Brain pericyte (primary cell): Measurements from ENCODE around the gene EEF1A2.

Experiments used
- DNase-seq: peaks from one replicate; pipeline ENCODE4 v3.0.0-alpha.2; 2012; ENCODE audit warnings: low read depth, low spot score

The EEF1A2 gene

DNA sequence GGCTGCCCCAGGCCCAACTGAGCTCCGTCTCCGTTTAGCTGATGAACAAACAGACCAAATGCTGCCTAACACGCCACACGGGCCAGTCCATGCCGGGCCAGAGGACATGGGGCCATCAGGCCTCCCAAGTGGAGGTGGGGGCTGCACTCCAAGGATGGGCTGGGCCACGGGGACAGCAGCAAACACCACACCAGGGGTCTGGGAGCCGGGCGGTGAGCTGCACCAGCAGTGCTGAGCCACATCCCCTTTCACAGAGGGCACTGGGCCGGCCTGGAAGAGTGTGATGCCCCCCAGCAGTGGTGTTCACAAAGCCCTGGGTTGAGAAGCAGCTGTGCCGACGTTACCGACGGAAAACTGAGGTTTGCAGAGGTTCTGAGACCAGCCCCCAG lies 29.2 kb downstream of the EEF1A2 start:
- DNase-seq, result no peak

DNA sequence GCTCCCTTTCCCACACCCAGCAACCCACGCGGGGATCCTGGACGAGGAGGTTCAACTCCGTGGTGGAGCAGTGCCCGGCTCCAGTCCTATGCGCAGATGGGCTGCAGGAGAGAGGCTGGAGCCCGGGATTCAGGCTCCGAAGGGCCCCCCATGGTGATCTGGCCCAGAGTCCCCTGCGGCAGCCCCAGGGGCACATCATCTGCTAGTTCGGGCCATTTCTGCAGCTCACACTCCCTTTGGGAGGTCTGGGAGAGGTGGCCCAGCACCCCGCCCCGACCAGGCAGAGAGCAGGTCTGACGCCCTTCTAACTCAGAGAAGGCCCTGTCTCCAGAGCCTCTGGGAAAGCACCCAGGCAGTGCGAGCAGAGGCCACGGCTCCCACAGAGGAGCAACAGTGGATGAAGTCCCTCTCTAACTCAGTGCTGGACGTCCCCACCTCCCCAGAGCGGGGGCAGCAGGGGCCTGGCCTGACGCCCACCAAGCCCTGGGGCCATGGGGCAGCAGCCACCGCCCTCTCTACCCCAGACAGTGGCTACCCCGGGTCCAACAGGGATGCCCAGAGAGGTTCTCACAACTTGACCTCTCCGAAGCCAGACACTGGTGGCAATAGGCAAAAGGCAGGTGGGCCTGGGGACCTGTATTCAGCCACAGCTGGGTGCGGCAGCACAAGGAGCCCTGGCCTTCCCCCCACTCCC lies 29.7 kb downstream of the EEF1A2 start:
- no peak for DNase-seq

DNA sequence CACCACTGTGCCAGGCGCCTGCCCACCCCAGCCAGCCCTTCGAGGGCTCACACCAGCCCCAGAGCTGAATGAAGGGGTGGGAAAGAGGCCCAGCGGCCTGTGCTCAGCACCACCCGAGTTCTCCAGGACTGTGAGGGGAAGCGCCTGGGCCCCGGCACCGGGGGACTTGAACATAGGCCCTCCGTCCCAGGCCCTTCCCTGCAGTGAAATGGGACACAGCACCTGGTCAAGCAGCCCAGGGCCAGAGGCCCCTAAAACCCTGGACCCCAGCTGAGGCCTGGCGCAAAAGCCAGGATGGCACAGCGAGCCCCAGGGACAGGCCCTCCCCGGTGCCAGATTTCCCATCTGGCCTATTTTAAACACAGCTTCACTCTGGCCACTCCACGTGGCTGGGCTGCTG lies 30.5 kb downstream of the EEF1A2 start:
- no peak for DNase-seq

DNA sequence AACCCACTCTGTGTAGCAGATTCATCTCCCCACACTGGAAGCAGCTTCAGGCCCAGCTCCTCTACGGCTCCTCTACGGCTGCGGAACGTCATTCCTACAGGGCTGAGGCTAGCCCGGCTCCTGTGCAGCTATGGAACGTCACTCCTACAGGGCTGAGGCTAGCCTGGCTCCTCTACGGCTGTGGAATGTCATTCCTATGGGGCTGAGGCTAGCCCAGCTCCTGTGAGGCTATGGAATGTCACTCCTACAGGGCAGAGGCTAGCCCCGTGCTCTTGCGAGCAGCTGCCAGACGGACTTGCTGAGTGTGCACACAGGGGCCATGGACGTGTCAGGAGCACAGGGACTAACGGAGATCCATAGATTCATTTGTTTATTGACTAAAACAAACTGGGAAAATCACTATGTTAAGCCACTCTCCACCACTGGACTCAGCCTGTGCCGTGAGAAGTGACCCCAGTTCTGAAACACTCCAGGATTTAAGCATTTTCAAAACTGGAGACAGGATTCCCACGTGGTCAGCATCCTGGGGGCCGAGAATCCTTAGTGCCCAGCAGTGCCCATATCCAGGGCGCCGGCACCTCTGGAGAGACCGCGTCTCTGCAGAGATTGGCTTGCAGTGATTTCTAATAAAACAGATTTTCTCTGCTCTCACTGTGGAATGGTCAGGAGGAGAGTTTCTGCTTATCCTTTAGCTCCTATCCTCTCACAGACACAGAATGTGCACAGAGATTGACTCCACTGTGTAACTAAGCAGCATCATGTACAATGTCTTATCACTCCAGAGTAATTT lies 31.4 kb downstream of the EEF1A2 start:
- DNase-seq, result no peak

DNA sequence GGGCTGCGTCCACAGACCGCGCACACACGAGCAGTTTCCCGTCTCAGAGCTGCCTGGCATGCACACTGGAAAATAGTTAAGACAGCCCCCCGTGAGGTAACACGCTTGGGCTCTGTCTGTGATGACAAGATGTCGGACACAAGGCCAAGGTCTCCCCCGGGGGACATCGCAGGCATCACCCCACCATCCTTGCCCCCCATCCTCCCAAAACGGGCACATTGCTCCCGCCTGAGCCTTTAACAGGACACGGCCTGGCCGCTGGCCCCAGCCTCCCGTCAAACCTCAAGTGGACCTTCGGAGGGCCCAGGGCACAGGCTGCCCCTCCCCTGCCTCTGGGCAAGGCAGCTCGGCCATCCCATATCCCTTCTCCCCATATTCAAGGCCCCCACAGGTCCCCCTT lies 32.0 kb downstream of the EEF1A2 start:
- DNase-seq, result no peak

DNA sequence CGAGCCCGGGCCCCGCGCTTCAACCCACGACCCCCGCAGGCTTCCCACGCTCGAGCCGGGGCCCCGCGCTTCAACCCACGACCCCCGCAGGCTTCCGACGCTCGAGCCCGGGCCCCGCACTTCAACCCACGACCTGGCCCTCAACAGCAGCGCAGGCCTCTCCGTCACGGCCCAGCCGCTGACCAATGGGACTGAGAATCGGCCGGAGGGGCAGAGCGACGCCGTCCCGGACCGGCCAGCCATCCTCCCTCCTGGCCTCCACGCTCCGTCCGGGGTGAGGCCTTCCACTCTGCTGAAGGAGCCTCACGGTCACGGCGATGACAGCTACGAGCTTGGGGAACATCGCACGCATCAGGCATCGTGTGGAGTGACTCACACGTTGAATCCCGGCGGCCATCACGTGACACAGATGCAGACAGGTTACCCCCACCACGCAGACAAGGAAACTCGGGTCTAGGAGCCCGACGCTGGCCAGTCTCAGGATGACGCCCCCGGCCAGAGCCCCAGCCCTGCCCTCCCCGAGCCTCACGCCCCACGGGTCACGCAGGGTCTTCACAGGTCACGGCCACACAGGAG lies 32.5 kb downstream of the EEF1A2 start:
- DNase-seq, result no peak

DNA sequence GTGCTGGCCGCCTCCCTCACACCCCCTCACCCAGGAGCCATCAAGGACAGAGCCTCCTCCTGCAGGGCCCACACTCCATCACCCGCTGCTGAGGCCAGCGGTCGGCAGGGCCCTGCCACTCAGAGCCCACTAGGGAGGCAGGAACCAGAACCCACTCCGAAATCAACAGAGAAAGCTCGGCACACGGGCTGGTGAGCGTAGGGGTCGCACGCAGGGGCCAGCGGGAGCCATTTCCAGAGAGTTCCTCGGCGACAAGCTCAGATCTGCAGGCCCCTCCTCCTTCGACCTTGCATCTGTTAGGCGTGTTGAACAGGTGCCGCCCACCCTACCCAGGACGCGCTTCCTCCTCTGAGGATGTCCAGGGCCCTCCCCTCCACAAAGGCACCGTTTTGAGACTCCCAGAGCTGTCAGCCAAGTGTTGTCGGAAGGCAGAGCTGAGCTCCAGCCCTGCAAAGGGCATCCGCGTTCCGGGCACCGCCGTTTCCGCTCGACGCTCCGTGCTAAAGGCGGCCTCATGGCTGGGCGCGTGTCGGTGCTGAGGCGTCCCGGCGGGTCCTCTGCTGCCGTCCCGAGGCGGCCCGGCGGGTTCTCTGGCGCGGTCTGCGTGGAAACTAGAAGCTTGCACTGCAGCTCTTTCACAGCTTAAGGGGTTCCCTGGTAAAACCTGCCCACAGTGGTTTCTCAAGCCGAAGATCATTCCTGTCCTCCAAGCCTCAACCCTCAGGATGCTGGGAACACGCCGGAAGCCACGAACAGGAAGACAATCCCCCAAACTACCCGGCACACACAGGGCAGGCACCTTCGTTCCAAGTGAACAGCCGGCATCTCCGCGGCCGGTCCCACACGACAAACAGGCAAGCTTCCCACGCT lies 33.3 kb downstream of the EEF1A2 start:
- no peak for DNase-seq

DNA sequence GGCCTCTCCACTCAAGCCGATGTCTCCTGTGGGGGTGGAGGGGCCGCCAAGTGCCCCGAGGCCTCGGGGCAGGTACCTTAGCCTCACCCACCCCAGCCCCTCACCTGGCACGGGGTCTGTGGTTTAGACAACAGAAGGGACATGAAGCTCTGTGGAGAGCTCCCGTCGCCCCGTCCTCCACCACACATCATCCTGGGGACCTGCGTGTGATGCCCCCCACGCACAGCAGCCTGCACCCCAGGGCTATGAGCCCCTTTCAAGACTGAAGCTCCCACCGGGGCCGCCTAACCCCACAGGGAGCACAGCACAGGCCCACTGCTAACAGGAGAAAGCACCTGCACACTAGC lies 34.6 kb downstream of the EEF1A2 start:
- DNase-seq, result no peak

DNA sequence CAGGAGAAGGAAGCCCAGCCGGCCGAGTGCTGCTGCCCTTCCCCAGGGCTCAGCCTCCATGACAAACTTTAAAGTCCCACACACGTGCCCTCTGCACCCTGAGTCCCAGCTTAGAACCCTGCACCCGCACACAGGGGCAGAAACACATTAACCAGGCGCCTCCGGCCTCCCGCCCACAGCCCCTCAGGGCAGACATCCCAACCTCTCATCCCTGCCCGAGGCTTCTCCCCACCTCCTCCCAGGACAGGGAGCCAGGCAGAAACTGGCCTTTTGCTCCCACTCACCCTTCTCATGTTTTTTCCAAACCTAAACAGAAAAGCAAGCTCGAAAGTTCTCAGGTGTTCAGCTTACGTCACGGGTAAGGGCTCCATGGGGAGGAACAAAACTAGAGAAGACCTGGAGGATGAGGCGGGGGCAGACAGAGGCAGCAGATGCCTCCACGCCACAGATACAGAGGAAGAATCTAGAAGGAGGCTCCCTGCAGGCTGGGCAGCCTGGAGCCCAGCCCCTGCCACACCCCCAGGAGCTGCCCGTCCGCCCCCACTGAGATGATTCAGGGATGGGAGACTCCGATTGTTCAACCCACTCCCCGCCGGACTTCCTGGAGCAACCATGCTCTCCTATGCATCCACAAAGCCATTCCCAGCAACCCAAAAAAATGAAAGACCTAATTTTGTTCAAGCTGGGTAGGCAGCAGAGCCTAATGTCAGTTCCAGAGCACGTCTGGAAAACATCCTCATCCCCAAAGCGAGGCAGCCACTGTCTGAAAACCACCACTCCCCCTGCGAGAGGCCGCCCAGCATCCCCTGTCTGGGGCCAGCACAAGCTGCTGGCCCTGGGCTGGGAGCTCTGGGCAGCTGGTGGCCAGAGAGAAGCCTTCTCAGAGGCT lies 35.2 kb downstream of the EEF1A2 start:
- no peak for DNase-seq

DNA sequence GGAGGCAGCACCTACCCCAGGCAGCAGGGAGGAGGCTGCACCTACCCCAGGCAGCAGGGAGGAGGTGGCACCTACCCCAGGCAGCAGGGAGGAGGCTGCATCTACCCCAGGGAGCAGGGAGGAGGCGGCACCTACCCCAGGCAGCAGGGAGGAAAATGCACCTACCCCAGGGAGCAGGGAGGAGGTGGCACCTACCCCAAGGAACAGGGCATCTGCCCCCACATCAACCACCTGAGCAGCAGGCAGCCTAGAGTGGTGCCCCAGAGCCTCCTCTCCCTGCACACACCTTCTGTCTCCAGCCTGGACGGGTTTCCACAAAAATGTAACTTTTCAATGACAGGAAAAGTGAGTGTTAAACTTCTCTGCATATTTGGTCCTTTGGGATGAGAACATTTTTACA lies 36.6 kb downstream of the EEF1A2 start:
- DNase-seq, result no peak

DNA sequence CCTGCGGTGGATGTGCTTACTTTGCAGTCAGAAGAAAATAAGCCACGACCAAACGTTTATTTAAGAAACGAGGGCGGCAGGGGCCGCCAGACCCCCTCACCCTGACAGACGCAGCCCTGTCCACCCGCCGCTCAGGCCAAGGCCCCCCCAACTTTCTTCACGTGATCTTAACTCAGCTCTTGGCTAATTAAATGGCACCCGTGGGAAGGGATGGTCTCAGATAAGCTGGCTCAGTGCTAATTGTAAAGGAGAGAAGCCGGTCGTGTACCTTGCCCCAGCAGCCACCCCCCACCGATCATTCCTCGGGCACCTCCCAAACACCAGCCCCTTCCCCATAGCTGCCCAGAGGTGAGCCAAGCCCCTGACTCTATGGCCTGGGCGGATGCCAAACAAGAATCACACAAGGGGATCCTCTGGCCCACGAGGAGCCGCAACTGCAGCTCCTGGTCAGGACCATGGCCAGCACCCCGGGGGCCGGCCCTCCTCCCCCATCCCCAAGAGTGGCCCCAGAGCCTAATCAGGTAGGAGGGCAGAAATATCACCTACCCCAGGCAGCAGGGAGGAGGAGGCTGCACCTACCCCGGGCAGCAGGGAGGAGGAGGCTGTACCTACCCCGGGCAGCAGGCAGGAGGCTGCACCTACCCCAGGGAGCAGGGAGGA lies 37.6 kb downstream of the EEF1A2 start:
- no peak for DNase-seq

DNA sequence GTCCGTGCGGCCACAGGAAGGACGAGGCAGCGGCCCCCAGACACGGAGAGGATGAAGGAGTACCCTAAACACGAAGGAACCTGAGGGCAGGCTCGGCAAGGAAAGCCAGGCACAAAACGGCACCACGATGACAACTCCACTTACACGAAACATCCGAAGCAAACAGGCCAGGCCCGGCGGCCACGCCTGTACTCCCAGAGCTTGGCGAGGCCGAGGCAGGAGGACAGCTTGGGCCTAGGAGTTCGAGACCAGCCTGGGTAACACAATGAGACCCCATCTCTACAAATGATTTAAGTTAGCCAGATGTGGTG lies 39.9 kb downstream of the EEF1A2 start:
- no peak for DNase-seq

DNA sequence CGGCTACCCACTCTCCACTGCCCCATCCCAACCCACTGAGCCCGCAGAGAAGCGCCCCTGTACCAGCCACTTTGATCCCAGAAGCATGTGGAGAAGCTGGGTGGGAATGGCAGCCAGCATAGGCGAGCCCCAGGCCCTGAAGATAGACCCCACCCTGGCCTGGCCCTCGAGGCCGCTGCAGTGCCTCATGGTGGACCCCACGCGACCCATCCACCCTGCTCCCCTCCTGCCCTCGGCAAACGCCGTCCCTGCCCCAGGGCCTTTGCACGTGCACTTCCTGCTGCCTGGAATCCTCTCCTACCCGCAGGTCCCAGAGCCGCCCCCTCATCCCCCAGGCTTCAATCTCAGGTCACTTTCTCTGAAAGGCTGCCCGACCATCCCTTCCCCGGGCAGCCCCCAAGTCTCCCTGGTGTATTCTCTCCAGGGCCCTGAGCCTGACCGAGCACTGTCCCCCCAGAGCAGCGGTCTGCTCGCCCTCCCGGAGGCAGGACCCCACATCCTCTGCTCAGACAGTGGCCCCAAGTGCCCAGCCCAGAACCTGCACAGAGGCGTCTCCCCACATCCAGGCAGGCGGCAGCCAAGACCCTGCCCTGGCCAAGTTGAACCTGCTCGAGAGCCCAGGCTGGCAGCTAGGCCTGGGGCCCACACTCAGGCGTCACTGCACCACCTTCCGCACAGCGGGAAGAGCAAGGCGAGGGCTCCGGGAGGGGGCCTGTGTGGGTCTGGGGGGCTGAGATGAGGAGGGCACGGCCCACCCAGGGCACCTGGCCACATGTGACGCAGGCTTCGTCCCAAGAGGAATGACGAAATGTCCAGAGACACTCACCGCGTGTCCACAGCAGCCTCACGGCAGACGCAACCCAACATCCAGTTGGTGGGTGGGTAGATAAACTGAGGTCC lies 40.5 kb downstream of the EEF1A2 start:
- no peak for DNase-seq

DNA sequence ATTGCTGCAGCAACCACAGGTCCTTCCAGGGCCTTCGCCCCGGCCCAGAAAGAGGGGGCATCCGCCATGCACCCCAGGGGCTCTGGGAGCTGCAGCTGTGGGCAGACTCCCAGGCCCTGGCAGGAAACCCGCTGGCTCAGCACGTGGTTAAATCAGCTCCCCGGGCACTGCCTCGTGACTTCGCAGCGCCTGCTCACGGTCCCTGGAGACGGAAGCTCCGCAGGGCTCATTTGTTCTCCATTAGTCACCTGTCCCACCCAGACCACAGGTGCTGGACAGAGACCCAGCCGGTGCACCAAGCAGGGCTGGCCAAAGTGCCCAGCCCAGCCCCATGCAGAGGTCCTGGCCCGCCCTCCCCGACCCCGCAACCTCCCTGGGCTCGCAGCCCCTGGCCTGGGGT lies 41.1 kb downstream of the EEF1A2 start:
- DNase-seq, result no peak

DNA sequence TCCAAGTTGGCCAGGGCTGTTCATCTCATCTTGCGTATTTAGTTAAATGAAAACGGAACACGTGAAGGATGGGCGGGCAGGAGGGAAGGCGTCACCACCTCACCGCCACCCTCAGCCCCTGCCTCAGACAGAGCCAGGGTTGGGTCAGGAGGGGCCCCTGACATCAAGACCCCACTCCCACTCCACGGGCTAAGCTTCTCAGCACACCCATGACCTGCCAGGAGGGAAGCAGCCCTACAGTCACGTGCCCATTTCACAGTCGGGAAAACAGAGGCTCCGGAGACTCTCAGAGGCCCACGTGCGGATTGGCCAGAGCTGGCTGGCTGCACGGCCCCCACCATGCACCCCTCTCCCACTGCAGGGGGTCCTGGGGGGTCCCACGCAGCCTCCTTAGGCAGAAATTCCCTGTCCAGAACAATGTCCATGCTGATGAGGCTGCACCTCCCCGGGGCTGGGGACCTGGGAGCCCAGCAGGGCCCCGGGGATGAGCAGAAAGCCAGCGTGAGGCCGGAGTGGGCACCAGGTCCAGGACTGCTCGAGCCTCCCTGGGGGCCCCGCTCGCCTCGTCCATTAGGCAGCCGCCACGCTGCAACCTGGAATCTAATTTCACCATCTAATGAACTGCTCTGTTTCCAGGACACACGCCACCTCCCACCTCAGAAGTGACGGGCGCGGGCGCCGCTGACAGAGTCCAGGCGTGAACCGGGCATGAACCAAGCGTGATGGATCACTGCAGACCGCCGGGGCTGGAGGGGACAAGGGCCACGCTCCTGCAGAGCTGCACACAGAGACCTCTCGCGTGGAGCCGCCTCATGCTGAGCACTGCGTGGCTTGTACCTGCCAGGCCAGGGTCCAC lies 42.2 kb downstream of the EEF1A2 start:
- DNase-seq, result no peak

DNA sequence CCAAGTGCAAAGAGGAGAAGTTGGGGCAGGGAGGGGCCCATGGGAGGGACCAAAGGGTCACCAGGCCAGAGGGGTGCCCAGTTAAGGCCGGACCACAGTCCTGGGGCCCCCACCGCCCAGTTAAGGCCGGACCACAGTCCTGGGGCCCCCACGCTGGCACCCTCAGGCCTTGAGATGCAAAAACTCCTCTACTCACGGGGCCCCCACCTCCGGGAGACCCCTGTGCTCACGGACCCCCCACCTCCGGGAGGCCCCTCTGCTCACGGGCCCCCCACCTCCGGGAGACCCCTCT lies 43.4 kb downstream of the EEF1A2 start:
- DNase-seq, result no peak

DNA sequence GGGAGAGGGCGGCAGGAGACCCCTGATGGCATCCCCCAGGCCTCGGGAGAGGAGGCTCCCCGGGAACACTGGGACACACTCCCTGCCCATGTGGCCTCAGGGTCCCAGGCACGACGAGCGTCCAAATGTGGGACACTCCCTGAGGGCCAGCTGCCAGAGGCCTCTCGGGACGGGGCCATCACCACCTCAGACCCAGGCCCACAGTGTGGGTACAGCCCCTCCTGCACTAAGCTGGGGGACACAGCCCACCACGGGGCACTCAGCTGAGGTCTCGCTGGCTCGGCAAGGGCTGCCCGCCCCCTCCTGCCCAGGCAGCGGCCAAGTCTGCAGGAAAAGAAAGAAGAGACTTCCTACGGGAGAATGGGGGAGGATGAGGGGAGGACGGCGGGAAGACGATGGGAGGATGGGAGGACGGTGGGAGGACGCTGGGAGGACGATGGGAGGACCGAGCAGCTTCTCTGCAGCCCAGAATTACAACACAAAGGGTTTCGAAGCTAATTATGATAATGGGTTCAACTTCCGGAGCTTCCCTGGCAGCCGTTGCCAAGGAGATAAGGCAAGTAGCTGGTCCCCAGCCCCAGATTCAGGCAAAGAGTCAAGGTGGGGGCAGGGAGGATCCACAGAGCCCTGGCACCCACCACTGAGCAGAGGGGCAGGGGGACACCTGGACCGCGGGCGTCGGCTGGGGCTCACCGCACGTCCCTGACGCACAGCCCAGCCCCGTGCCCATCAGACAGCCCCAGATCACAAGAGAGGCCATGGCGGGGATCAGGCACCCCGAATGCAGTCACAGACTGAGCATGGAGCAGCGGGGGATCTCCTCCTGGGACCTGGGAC lies 43.9 kb downstream of the EEF1A2 start:
- no peak for DNase-seq
